Tibial nerve (tissue), 4 donors: Measurements from ENCODE around the gene RPTOR. TPM values are rescaled to one million over a fixed set of nuclear protein-coding genes. Genes with fewer than 3 reads are reported as not detected.

Experiments used
- DNase-seq, 2 donors: peaks; one replicate each; pipeline ENCODE4 v3.0.0-alpha.2; 2019; ENCODE audit warnings: low spot score in 2 of 2
- H3K27ac ChIP-seq, 4 donors: fragments of 200-600 bp; sonication (generic) in 3 of 4; one replicate each; pipeline ENCODE4 v1.5.1; 2017 to 2019; ENCODE audit warnings: mild to moderate bottlenecking in 1 of 4
- H3K27me3 ChIP-seq, 2 donors: fragments of 200-600 bp; sonication (generic) in 1 of 2; one replicate each; pipeline versions ENCODE4 v1.5.1 to v1.6.0; 2017 to 2019
- H3K36me3 ChIP-seq, 3 donors: fragments of 200-600 bp; sonication (generic); one replicate each; pipeline ENCODE4 v1.5.1; 2018 to 2019
- H3K4me1 ChIP-seq, 4 donors: fragments of 200-600 bp; sonication (generic) in 3 of 4; one replicate each; pipeline ENCODE4 v1.5.1; 2017 to 2019
- H3K4me3 ChIP-seq, 4 donors: fragments of 200-600 bp; sonication (generic) in 3 of 4; one replicate each; pipeline ENCODE4 v1.5.1; 2017 to 2019; ENCODE audit warnings: mild to moderate bottlenecking in 1 of 4, moderate library complexity in 1 of 4
- H3K9me3 ChIP-seq, 4 donors: fragments of 200-600 bp; sonication (generic) in 3 of 4; one replicate each; pipeline ENCODE4 v1.5.1; 2017 to 2019
- CTCF ChIP-seq, 5 experiments: fragments of 200-600 bp in 3 of 5; fragments of 450-650 bp in 2 of 5; sonication (generic) in 3 of 5; IDR thresholded peaks; one replicate each; pipeline ENCODE4 v1.5.1; 2016 to 2019; ENCODE audit warnings: antibody characterized with exemption in 5 of 5, mild to moderate bottlenecking in 3 of 5, moderate library complexity in 2 of 5
- EP300 ChIP-seq, 2 donors: sonication (generic); formaldehyde crosslinking; IDR thresholded peaks; one replicate each; pipeline ENCODE4 v1.6.1; 2017; ENCODE audit warnings: antibody characterized with exemption in 2 of 2, mild to moderate bottlenecking in 1 of 2
- POLR2A ChIP-seq, 2 donors: fragments of 450-650 bp; IDR thresholded peaks; one replicate each; pipeline ENCODE4 v1.6.1; 2017; ENCODE audit warnings: antibody characterized with exemption in 2 of 2, mild to moderate bottlenecking in 2 of 2, moderate library complexity in 2 of 2
- WGBS, 2 donors: methylation state at CpG; one replicate each; pipeline ENCODE4 v1.1.5; 2018; 5-methylcytosine and 5-hydroxymethylcytosine counted together
- total RNA-seq, 4 donors: library from RNA; depleted of rRNA; stranded (reverse); fragments of >200 nt; gene quantifications; one replicate each; pipeline ENCODE4 v1.1.0, GENCODE V29; 2016

Gene RPTOR
- total RNA-seq, 4 donors from 2014 or later: 34.7 to 56.4 (median 40.1) TPM

- Histone ChIP-seq H3K4me3 (no peak overlapping the region), H3K4me1 (no peaks in the 10 kb centered on the region), H3K27ac (peak overlapping the region in 1 of 4 donors; percentile 27), H3K36me3 (peaks cover 0 to 7% (median 0%) of the 10 kb centered on the region in 3 donors), H3K9me3 (no peaks in the 10 kb centered on the region), H3K27me3 (no peaks in the 10 kb centered on the region)
- no peak for DNase-seq
- TF ChIP-seq POLR2A (IDR thresholded peaks at IDR 0.05) (no peak), EP300 (IDR thresholded peaks at IDR 0.05) (no peak), CTCF (IDR thresholded peaks at IDR 0.05) (no peak)
- WGBS, 2 donors: 75 to 79% methylated on average over 17 of the region's 17 CpGs
Observed at GRCh38 chr17:80738020-80738808, 193.6 kb downstream of the RPTOR start.

GRCh38 chr17:80738987-80739730, 194.5 kb downstream of the RPTOR start:
- WGBS, 2 donors: 80 to 89% methylated on average over 21 of the region's 21 CpGs
- no peak for DNase-seq
- peaks cover 0 to 7% (median 0%) of the 10 kb centered on the region in 3 donors for H3K36me3 ChIP-seq
- H3K9me3 ChIP-seq: no peaks in the 10 kb centered on the region
- TF ChIP-seq CTCF (IDR thresholded peaks at IDR 0.05) (no peak), EP300 (IDR thresholded peaks at IDR 0.05) (no peak), POLR2A (IDR thresholded peaks at IDR 0.05) (no peak)
- H3K4me3 ChIP-seq: no peak overlapping the region
- no peak overlapping the region for H3K27ac ChIP-seq
- H3K4me1 ChIP-seq: no peaks in the 10 kb centered on the region
- H3K27me3 ChIP-seq: no peaks in the 10 kb centered on the region

- 61 to 62% methylated on average over 3 of the region's 3 CpGs for WGBS, 2 donors
- DNase-seq: no peak
- H3K9me3 ChIP-seq: no peaks in the 10 kb centered on the region
Observed at GRCh38 chr17:80740141-80740540, 195.5 kb downstream of the RPTOR start.

GRCh38 chr17:80742091-80742490, 197.5 kb downstream of the RPTOR start:
- Histone ChIP-seq H3K4me1 (no peaks in the 10 kb centered on the region), H3K36me3 (no peaks in the 10 kb centered on the region), H3K27me3 (no peaks in the 10 kb centered on the region), H3K9me3 (no peaks in the 10 kb centered on the region), H3K4me3 (no peak overlapping the region), H3K27ac (no peak overlapping the region)
- DNase-seq: no peak
- no peak for TF ChIP-seq POLR2A (IDR thresholded peaks at IDR 0.05)
- no peak for TF ChIP-seq EP300 (IDR thresholded peaks at IDR 0.05)
- TF ChIP-seq CTCF (IDR thresholded peaks at IDR 0.05): no peak
- 84 to 88% methylated on average over 8 of the region's 8 CpGs for WGBS, 2 donors

More at GRCh38 chr17:80740141-80740540, 195.5 kb downstream of the RPTOR start:
- peaks cover 0 to 7% (median 0%) of the 10 kb centered on the region in 3 donors for H3K36me3 ChIP-seq
- TF ChIP-seq CTCF (IDR thresholded peaks at IDR 0.05) (no peak), POLR2A (IDR thresholded peaks at IDR 0.05) (no peak), EP300 (IDR thresholded peaks at IDR 0.05) (no peak)
- H3K4me3 ChIP-seq: no peak overlapping the region
- no peaks in the 10 kb centered on the region for H3K27me3 ChIP-seq
- H3K4me1 ChIP-seq: no peaks in the 10 kb centered on the region
- no peak overlapping the region for H3K27ac ChIP-seq
